Measurements from ENCODE around the gene CCSER2. TPM values are rescaled to one million over a fixed set of nuclear protein-coding genes. Genes with fewer than 3 reads are reported as not detected.
A peak's percentile ranks its signal among the peaks of the same experiment; 100 is the strongest.

CCSER2 gene
- total RNA-seq, 1 experiment from 2014 or later: 23.1 TPM

DNA sequence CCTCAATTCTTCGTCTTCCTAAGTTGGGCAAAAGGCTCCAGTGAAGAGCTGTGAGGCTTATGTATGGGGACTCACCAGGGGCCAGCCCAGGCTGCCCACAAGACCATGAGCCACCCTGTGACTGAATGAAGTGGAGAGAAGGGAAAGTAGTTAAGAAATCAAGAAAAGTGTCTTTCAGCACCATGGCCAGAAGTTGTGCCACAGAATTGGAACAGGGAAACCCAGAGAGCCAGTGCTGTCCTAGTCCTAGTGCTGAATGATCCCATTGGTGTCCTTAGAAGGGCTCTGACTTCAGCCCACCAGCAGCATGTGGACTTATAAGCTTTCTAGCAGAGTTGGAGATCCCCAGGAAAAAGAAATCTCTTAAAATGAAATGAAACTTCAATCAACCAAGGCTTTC lies 37.0 kb upstream of the CCSER2 start:
- H3K4me3 ChIP-seq (ENCODE audit: low read depth, low read length): no peak overlapping the region
- no peak for TF ChIP-seq CTCF (IDR thresholded peaks at IDR 0.05; ENCODE audit: insufficient read depth in 1 of 2, low read depth in 1 of 2, low read length in 1 of 2, severe bottlenecking in 1 of 2, unreplicated experiment in 1 of 2)
- no peaks in the 10 kb centered on the region for H3K27me3 ChIP-seq (replicated peaks; ENCODE audit: control insufficient read depth, insufficient read depth, low read length)
- Mint-ChIP-seq H3K36me3 (ENCODE audit: insufficient read depth, unreplicated experiment) (no peaks in the 10 kb centered on the region), H3K27me3 (ENCODE audit: insufficient read depth, unreplicated experiment) (no peaks in the 10 kb centered on the region), H3K9me3 (ENCODE audit: unreplicated experiment) (no peaks in the 10 kb centered on the region), H3K4me3 (ENCODE audit: unreplicated experiment) (no peak overlapping the region), H3K27ac (ENCODE audit: unreplicated experiment) (no peak overlapping the region), H3K4me1 (ENCODE audit: low read depth, unreplicated experiment) (no peaks in the 10 kb centered on the region)
- CTCF ChIA-PET: no interaction called here
- BruUV-seq (replicated peaks): no TSS peak
- no peaks in the 10 kb centered on the region for H3K36me3 ChIP-seq (ENCODE audit: control insufficient read depth, insufficient read depth, low read length)
- H3K9me3 ChIP-seq: no peaks in the 10 kb centered on the region
- POLR2A ChIA-PET: no interaction called here
- intact Hi-C loops (cut with micrococcal nuclease; ENCODE audit: unreplicated experiment): no loop called here
- no peaks in the 10 kb centered on the region for H3K4me1 ChIP-seq
- peak in 1 of 2 experiments; percentile 47 for DNase-seq

GRCh38 chr10:84292502-84292901 lies 35.9 kb upstream of the CCSER2 start:
- CTCF ChIA-PET: no interaction called here
- H3K4me1 Mint-ChIP-seq (ENCODE audit: low read depth, unreplicated experiment): no peaks in the 10 kb centered on the region
- no peak overlapping the region for H3K27ac Mint-ChIP-seq (ENCODE audit: unreplicated experiment)

GRCh38 chr10:84293171-84293570 lies 35.2 kb upstream of the CCSER2 start:
- TF ChIP-seq CTCF (IDR thresholded peaks at IDR 0.05; ENCODE audit: insufficient read depth in 1 of 2, low read depth in 1 of 2, low read length in 1 of 2, severe bottlenecking in 1 of 2, unreplicated experiment in 1 of 2): no peak
- Mint-ChIP-seq H3K36me3 (ENCODE audit: insufficient read depth, unreplicated experiment) (no peaks in the 10 kb centered on the region), H3K9me3 (ENCODE audit: unreplicated experiment) (no peaks in the 10 kb centered on the region), H3K27ac (ENCODE audit: unreplicated experiment) (no peak overlapping the region), H3K4me1 (ENCODE audit: low read depth, unreplicated experiment) (no peaks in the 10 kb centered on the region), H3K27me3 (ENCODE audit: insufficient read depth, unreplicated experiment) (no peaks in the 10 kb centered on the region), H3K4me3 (ENCODE audit: unreplicated experiment) (no peak overlapping the region)
- no peaks in the 10 kb centered on the region for H3K27me3 ChIP-seq (replicated peaks; ENCODE audit: control insufficient read depth, insufficient read depth, low read length)
- no peaks in the 10 kb centered on the region for H3K4me1 ChIP-seq
- POLR2A ChIA-PET: no interaction called here
- H3K9me3 ChIP-seq: no peaks in the 10 kb centered on the region
- BruUV-seq (replicated peaks): no TSS peak
- no peak for DNase-seq
- CTCF ChIA-PET: no interaction called here
- H3K36me3 ChIP-seq (ENCODE audit: control insufficient read depth, insufficient read depth, low read length): no peaks in the 10 kb centered on the region
- intact Hi-C loops (cut with micrococcal nuclease; ENCODE audit: unreplicated experiment): no loop called here
- H3K4me3 ChIP-seq (ENCODE audit: low read depth, low read length): no peak overlapping the region

More at GRCh38 chr10:84292502-84292901, 35.9 kb upstream of the CCSER2 start:
- H3K4me1 ChIP-seq: no peaks in the 10 kb centered on the region
- H3K36me3 ChIP-seq (ENCODE audit: control insufficient read depth, insufficient read depth, low read length): no peaks in the 10 kb centered on the region
- no peaks in the 10 kb centered on the region for H3K9me3 Mint-ChIP-seq (ENCODE audit: unreplicated experiment)
- H3K27me3 Mint-ChIP-seq (ENCODE audit: insufficient read depth, unreplicated experiment): no peaks in the 10 kb centered on the region
- no peak overlapping the region for H3K4me3 ChIP-seq (ENCODE audit: low read depth, low read length)
- POLR2A ChIA-PET: no interaction called here
- BruUV-seq (replicated peaks): no TSS peak
- H3K36me3 Mint-ChIP-seq (ENCODE audit: insufficient read depth, unreplicated experiment): no peaks in the 10 kb centered on the region
- intact Hi-C loops (cut with micrococcal nuclease; ENCODE audit: unreplicated experiment): no loop called here
- no peak for DNase-seq
- H3K9me3 ChIP-seq: no peaks in the 10 kb centered on the region
- H3K27me3 ChIP-seq (replicated peaks; ENCODE audit: control insufficient read depth, insufficient read depth, low read length): no peaks in the 10 kb centered on the region
- H3K4me3 Mint-ChIP-seq (ENCODE audit: unreplicated experiment): no peak overlapping the region
- TF ChIP-seq CTCF (IDR thresholded peaks at IDR 0.05; ENCODE audit: insufficient read depth in 1 of 2, low read depth in 1 of 2, low read length in 1 of 2, severe bottlenecking in 1 of 2, unreplicated experiment in 1 of 2): no peak
